NCI-H526 (cell line): ENCODE results near the gene RGSL1.

ENCODE experiments used
- DNase-seq, 2 experiments: peaks; one replicate each; lab custom pipeline; 2025; lab: John Stamatoyannopoulos, UW

RGSL1 gene

DNA sequence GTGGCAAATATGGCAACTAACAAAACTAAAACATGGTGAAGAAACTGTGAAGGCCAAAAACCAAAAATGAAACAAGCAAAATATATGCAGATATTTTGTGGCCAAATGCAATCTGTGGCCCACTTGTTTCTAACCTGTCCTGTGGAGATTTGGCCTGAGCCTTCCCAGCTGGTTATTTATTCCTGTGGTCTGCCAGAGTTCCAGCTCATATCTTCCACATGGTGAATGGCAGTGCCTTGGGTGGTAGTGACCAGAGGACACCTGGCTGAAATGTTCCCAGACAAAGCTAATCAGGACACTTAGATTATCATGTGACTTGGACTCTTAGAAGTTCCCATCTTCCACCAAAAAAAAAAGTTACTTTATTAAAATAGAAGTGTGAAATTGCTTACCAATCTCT is 99.4 kb downstream of the RGSL1 start:
- no peak for DNase-seq

DNA sequence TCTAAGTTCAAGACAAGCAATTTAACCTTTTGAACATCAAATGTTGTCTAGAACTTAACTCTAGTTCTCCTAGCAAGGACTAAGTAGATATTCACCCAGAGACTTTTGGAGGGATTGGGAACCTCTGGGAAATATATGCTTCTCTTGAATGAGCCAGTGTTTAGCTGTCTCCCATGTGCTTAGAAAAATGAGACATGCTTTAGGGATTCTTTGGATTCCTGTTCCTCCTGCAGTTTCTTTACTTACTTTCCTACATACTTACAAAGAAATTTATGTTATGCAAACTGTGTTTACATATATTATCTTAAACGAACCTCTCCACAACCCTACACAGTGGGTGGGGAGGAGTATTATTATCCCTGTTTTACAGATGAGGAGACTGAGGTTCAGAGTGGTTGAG is 99.9 kb downstream of the RGSL1 start:
- no peak for DNase-seq

DNA sequence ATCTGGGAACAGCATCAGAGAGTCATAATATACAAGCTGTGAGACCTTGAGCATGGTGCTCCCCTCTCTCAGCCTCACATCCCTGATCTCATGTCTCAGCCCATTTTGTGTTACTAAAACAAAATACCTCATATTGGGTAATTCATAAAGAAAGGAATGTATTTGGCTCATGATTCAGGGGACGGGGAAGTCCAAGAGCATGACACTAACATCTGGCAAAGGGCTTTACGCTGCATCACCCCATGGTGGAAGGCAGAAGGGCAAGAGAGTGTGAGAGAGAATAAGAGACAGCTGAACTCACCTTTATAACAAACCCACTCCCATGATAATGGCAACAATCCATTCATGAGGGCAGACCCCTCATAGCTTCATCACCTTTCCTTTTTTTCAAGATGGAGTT is 102.6 kb downstream of the RGSL1 start:
- no peak for DNase-seq

DNA sequence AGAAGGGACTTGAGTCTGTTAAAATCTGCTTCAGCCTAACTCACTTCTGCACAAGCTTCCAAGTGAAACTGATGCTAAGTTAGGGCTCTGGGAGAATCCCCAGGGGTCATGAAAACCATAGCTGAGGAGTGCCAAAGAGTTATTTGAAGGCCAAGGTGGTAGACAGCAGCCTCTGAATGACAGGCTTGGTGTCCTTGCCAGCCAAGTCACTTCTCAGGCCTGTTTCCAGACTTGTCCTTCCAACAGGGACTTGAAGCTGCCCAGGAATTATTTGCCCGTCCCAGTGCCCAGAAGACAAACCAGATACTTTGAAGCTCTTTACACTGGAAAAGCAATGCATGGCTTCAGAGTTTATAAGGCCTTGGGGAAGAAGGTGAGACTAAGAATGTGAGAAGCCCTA is 105.5 kb downstream of the RGSL1 start:
- no peak for DNase-seq

DNA sequence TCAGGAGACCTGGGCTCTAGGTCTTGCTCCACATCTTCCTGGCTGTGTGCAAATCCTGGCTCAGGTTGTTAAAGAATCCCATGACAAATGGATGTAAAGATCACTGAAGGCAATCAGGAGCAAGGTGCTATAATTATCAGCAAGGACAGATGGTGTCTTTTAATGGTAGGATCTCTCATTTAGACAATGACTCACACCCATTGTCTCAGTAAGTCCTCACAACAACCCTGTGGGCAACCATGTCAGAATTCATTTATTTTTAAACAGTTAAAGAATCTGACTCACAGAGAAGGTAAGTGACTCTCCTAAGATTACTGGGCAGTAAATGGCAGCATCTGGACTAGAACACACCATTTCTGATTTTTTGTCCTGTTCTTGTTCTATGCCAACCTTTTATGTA is 106.3 kb downstream of the RGSL1 start:
- no peak for DNase-seq

DNA sequence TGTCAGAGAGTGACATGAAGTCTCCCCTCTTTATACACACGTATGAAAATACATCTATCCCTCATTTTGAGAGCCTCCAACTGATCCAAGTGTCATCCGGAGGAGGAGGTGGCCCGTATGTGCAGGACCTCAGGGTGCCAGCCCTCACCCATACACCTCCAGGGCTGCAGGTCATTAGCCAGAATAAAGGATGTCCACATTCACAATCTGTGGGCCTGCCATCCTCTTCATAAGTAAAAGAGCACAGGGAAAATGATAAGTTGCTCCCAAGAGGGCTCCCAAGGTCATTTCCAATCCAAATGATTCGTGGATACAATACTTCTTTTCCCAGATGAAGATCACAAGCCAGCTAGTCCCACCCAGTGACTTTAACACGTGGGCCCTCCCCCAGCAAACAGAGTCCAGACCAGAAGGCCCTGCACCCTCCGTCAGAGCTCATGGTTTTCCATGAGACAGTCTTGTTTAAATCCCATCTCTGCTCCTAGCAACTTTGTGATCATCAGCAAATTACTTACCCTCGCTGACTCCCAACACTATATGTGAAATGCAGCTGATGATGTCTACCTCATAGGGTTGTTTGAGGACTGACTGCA is 110.5 kb downstream of the RGSL1 start:
- DNase-seq, result peak in 1 of 2 experiments; percentile 30

DNA sequence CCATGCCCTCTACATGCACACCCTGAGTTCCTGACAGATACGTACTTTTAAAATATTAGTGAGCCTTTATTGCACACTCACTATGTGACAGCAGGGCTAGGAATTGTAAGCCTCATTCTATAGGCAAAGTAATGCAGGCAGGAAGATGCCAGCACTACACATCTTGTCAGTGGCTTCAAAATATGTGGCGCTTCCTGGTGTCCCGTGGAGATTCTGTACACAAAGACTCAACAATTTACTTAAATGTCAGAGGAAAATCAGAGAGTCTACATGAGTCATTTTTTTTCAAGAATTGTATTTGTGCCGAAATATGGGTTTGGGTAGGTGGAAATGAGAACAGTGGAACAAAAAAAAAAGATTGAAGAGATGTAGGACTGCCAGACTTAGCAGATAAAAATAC is 111.5 kb downstream of the RGSL1 start:
- DNase-seq, result no peak

DNA sequence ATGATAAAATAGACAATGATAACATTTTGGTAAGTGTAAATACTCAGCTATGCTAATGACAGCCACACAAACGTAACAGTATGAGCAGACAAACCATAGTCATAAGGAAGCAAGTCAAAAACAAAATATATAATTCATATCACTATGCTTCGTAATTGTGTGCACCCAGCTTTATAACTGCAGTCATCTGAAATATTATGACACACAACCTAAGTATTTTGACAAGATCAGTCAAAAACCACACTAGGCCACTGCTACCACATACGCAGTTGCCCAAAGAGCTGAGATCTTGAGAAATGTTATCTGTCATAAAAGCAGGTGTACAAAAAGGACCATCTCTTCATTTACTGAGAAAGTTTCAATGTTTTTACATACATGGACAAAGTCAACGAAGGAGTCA is 113.1 kb downstream of the RGSL1 start:
- DNase-seq, result no peak

DNA sequence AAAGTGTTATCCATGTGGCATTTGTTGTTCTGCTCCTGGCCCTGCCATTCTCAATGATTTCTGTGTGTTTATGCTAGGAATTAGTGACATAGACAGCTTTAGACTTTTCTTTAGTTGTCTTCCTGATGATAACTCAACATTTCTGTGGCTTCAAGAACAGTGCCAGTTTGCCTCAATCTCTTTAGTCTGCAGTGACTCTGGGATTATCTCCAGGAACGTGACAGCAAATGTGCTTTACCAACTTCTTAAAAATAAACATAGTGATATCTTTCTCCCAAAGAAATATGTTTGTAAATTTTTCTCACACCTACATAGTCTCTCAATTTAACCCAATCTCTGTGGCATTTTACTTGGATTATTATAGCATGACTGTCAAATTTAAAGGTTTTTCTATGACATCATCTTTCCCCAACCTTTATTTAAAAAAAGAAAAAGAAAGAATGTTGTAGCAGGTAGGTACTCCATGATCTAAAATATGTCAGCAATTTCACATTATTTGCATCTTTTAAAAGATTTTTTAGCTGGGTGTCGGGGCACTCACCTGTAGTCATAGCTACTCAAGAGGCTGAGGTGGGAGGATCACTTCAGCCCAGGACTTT is 114.6 kb downstream of the RGSL1 start:
- DNase-seq, result no peak

DNA sequence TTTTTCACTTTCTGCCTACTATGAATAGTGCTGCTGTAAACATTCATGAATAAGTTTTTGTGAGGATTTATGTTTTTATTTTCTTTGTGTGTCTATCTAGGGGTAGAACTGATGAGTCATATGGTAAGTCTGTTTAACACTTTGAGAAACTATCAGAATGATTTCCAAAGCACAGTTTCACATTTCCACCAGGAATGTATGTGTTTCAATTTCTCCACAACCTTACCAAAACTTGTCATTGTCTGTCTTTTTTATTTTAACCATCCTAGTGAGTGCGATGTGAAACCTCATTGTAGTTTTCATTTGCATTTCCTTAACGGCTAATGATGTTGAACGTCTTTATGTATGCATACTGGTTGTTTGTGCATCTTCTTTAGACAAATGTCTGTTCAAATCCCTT is 115.6 kb downstream of the RGSL1 start:
- no peak for DNase-seq

DNA sequence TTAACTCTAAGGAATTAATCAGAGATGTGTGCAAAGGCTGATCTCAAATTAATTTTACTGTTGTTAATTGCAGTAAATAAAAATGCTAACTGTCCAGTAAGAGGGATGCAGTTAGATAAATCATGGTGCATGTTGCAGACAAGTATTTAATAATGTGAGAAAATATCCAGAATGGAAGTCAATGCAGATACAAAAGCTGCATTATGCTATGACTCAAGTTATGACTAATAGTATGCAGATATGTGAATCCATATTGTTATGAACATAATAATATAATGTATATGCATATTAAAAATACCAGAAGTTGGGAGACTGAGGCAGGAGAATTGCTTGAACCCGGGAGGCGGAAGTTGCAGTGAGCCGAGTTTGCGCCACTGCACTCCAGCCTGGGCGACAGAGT is 117.7 kb downstream of the RGSL1 start:
- no peak for DNase-seq

DNA sequence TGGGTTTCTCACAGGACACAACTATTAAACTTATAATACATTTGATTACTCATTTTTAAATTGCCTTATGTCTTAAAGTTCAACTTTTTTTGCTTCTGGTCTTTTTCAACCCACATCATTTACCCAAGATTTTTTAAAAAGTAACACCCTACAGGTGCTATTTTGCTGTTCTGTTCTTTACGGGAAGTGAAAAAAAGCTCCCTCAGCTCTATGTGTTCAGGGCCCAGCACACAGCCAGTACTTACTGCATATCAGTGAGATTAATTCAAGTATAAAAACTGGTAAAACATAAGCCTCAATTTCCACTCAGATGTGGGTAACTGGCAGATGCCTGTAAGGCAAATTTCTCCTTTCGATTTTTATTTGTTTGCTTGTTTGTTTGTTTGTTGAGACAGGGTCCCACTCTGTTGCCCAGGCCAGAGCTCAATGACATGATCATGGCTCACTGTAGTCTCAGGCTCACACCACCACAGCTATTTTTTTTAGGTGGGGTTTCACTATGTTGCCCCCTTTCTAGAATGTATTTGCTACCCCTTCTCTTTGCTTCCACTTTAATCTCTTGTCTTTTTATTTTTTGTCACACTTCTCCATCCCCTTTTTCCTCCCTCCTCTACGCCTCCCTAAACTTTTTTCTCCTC is 118.8 kb downstream of the RGSL1 start:
- DNase-seq, result no peak

DNA sequence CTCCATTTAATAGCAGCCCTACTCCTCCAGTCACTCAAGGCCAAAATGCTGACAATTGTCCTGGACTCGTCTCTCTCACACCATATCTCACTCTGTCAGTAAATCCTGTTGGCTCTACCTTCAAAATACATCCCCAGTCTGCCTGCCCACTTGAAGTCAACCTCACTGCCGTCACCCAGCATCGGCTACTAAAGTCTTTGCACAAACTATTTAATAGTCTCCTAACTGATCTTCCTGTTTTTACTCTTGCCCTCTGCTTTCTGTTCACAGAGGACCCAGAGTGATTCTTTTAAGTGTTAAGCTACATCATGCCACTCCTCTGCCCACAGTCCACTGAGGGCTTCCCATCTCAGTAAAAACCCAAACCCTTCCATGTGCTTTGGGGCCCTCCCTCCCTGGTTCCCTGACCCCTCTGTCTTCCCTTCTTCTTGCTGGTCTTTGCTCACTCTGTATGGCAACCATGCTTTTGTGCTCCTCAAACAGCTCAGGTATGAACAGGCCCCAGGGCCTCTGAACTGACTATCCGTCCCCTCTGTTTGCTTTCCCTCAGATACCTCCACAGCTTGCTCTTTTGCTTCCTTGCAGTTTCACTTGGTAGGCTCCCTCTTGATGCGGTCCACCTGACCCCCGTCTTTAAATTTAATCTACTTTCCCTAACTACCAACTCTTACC is 120.1 kb downstream of the RGSL1 start:
- DNase-seq, result no peak

DNA sequence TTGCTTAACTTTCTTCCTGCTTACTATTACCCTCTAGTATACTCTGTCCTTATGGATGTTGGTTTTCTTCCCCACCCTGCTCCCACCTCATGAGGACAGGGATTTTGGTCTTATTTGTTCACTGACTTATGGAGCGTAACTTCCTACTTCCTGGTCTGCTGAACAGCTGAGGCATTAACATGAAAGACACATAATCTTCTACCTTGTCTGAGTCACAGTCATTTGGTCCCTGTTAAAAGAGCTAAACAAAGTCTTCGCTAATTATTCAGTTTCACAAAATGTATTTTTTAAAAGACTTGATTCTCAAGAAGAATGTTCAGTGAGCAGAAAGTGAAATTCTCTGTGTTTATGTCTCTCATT is 120.6 kb downstream of the RGSL1 start:
- DNase-seq, result no peak

DNA sequence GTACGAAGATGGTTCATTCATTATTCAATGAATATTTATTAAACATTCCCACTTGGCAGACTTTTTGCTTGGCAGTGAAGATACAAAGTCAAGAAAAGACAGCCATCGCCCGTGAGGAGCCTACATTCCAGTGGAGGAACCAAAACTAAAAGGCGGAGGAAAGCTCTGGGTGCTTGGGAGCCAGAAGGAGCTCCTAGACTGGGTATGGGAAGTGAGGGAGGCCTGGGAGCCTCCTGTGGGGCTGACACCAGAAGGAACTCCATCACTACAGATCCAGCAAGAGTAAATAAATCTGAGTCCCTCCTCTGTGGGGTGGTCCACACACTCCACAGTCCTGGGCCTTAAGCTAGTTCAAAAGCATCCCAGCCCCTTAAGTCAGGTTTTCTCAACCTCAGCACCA is 124.2 kb downstream of the RGSL1 start:
- DNase-seq, result no peak

DNA sequence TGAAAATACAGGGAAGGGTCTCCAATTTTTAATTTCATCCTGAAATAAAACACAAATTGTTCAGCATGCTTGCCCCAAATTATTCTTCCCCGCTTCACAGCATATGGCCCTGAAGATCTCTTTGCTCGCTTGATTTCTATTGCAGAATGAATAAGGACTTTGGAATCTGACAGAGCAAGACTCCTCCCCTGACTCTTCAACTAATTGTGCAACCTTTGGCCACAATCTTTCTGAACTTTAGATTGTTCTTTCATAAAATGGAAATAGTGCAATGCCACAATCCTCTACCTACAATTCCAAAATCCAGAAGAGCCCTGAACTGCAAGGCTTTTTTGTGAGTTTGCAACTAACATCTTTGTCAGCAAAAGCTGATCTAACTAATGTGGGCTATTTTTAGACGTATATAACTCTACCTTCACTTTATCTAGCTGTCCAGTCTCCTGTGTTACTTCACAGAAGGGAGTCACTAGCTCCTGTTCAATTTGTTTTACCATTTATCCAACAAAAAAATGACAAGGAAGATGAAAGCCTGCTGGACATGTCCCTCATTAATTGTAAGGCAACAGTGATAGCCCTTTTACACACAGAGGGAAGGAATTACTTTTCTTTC is 125.7 kb downstream of the RGSL1 start:
- DNase-seq, result no peak

DNA sequence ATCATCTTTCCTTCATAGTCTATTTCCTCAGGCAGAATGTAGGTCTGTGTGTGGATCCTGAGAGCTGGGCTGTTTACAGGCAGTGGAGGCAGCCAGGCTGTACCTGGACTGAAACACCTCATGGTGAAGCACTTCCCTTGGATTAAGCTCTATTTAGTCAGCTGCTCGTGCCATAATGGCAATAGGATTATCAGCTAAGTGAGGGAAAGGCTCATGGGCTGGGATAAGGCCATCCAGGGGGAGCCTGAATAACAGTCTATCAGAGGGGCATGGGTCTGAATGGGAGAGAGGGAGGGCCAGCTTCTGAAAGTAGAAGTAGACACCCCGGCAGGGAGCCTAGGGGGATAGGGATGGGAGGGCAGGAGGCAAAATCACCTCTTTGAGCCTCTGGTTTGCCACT is 130.8 kb downstream of the RGSL1 start:
- DNase-seq, result no peak

DNA sequence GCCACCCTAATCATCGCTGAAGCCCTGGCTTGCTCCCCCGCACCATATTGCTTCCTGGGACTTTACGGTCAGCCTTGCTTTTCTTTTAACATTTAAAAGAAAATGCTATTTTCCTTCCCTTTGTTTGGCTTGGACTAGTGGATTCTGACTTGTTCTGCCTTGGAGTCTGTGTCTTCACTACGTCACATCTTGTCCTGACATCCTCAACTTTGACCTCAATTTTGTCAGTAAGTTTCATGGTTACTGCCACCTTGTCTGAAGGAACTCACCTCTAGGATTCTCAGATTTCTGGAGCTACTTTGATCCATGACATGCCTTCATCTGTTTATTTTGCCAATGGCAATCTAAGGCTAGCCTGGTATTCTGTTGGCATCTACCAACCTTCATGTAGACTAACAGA is 134.8 kb downstream of the RGSL1 start:
- no peak for DNase-seq

DNA sequence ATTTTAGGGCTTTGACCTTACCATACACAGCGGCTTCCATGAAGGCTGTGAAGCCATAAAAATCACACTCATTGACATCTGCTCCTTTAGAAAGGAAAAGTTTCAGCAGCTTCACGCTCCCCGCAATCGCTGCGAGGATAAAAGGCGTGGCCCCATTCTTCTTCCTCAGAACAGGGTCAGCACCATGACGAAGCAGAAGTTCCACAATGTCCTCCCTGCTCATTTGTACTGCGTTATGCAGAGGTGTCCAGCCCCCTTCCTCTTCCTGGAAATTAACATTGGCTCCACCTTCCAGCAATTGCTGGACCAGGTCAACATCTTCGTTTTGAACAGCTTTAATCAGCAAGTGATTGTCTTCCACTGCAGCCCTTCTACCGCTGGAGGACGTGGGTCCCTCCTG is 136.4 kb downstream of the RGSL1 start:
- no peak for DNase-seq

DNA sequence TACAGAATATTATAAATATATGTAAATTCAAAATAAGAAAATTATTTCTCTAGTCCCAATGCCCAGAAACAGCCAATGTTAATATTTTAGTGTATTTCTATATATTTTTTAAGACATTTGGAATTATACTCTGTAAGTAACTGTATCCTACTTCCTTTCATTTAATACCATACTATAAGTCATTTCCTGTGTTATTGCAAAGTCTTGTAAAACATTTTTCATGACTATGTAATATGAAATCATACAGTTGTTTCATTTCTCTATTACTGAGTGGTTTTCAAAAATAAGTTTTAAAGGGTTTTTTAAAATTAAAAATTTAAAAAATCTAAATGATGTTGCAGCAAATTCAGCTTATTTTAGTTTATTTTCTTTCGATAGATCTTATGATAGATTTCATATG is 137.1 kb downstream of the RGSL1 start:
- no peak for DNase-seq

DNA sequence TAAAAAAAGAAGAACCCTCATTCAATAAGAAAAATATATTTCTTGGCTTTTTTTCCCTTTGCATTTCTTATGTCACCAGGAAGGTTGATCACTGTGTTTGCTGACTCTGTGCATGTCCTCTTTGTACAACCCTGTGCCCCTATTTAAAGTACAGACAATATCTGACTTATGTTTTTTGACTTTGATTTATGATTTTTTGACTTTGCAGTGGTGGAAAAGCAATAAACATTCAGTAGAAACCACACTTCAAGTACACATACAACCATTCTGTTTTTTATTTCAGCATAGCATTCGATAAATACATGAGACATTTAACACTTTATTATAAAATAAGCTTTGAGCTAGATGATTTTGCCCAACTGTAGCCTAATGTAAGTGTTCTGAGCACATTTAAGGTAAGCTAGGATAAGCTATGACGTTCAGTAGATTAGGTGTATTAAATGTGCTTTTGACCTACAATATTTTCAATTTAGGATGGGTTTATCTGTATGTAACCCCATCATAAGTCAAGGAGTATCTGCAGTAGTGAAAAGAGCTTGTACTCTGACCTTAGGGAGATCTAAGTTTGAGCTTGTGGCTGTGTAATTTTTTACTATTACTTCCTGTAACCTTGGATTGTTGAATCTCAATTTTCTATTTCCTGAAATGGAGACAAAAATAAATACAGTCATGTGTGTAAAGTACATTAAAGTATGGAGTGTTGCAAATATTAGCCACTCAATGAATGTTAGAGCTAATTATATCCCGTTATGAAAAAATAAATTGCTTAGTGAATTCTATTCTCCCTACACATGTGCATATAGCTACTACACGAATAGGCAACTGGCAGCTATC is 137.9 kb downstream of the RGSL1 start:
- no peak for DNase-seq
